Umbilical cord (tissue), 2 donors: ENCODE data around the gene PIGO. TPM values are rescaled to one million over a fixed set of nuclear protein-coding genes. Genes with fewer than 3 reads are reported as not detected.

Experiments
- DNase-seq: peaks from one replicate; pipeline ENCODE4 v3.0.0-alpha.2; 2015; ENCODE audit warnings: low spot score
- total RNA-seq: library from RNA; depleted of rRNA; stranded (reverse); fragments of >200 nt; gene quantifications from one replicate; pipeline ENCODE4 v1.2.3, GENCODE V29; 2014; ENCODE audit warnings: low replicate concordance; ENCODE audit not compliant: insufficient read depth

PIGO gene
- 3.9 TPM for total RNA-seq

- peak; percentile 87 for DNase-seq
Measured at GRCh38 chr9:35096035-35096849, at the start of gene PIGO. Gene PIGO (minus strand): TSS chr9:35096591. CDS start chr9:35095565, 1,026 bp downstream.

- no peak for DNase-seq
Measured at GRCh38 chr9:35142037-35142436, 45.6 kb upstream of the PIGO start.

GRCh38 chr9:35140093-35140492 lies 43.7 kb upstream of the PIGO start:
- no peak for DNase-seq

GRCh38 chr9:35136866-35137265 lies 40.5 kb upstream of the PIGO start:
- peak; percentile 9 for DNase-seq

- DNase-seq, result no peak
Measured at GRCh38 chr9:35135988-35136387, 39.6 kb upstream of the PIGO start.

GRCh38 chr9:35134920-35135319 lies 38.5 kb upstream of the PIGO start:
- DNase-seq, result no peak

GRCh38 chr9:35116898-35117551 lies 20.6 kb upstream of the PIGO start:
- DNase-seq, result peak; percentile 98

GRCh38 chr9:35116539-35116897 lies 20.1 kb upstream of the PIGO start:
- DNase-seq, result no peak

GRCh38 chr9:35115680-35116538 lies 19.5 kb upstream of the PIGO start, which contains the start of gene ATOSB:
Gene ATOSB (minus strand): TSS chr9:35115862. CDS start chr9:35108274, 7,588 bp downstream.
- peak; percentile 99 for DNase-seq

- peak; percentile 73 for DNase-seq
Measured at GRCh38 chr9:35114840-35115628, 18.6 kb upstream of the PIGO start.

- peak; percentile 100 for DNase-seq
Measured at GRCh38 chr9:35114113-35114839, 17.9 kb upstream of the PIGO start.

GRCh38 chr9:35112257-35113020 lies 16.0 kb upstream of the PIGO start:
- DNase-seq, result peak; percentile 35

- peak; percentile 99 for DNase-seq
Measured at GRCh38 chr9:35111001-35111933, 14.9 kb upstream of the PIGO start.

GRCh38 chr9:35110327-35110761 lies 14.0 kb upstream of the PIGO start:
- no peak for DNase-seq

- DNase-seq, result no peak
Measured at GRCh38 chr9:35108946-35109575, 12.7 kb upstream of the PIGO start.

GRCh38 chr9:35108461-35108860 lies 12.1 kb upstream of the PIGO start:
- no peak for DNase-seq

GRCh38 chr9:35107297-35108290 lies 11.2 kb upstream of the PIGO start:
- no peak for DNase-seq
